Measurements from ENCODE around the gene ARPC5.

The ARPC5 gene

GRCh38 chr1:183674886-183675285, 39.3 kb upstream of the ARPC5 start:
- no peak for TF ChIP-seq CTCF (conservative IDR thresholded peaks at IDR 0.05)
- no peak for TF ChIP-seq ZFX (IDR thresholded peaks at IDR 0.05)
- H3K27ac ChIP-seq: no peak overlapping the region

- H3K27ac ChIP-seq: no peak overlapping the region
- no peak for TF ChIP-seq ZFX (IDR thresholded peaks at IDR 0.05)
- no peak for TF ChIP-seq CTCF (conservative IDR thresholded peaks at IDR 0.05)
These were observed 38.8 kb upstream of the ARPC5 start for GRCh38 chr1:183674339-183674738.

- no peak for TF ChIP-seq ZFX (IDR thresholded peaks at IDR 0.05)
- no peak for TF ChIP-seq CTCF (conservative IDR thresholded peaks at IDR 0.05)
- no peak overlapping the region for H3K27ac ChIP-seq
These were observed 38.2 kb upstream of the ARPC5 start for GRCh38 chr1:183673605-183674323.

- H3K27ac ChIP-seq: no peak overlapping the region
- TF ChIP-seq ZFX (IDR thresholded peaks at IDR 0.05) (no peak), CTCF (conservative IDR thresholded peaks at IDR 0.05) (peak; percentile 37)
These were observed 34.6 kb upstream of the ARPC5 start for GRCh38 chr1:183670169-183670568.

GRCh38 chr1:183656355-183656754, 20.8 kb upstream of the ARPC5 start:
- no peak overlapping the region for H3K27ac ChIP-seq
- TF ChIP-seq CTCF (conservative IDR thresholded peaks at IDR 0.05): no peak

- H3K27ac ChIP-seq: no peak overlapping the region
- TF ChIP-seq ZFX (IDR thresholded peaks at IDR 0.05) (no peak), CTCF (conservative IDR thresholded peaks at IDR 0.05) (peak; percentile 95)
These were observed 20.0 kb upstream of the ARPC5 start for GRCh38 chr1:183655562-183656075.

GRCh38 chr1:183654706-183655105, 19.1 kb upstream of the ARPC5 start:
- no peak for TF ChIP-seq ZFX (IDR thresholded peaks at IDR 0.05)
- no peak for TF ChIP-seq CTCF (conservative IDR thresholded peaks at IDR 0.05)
- no peak overlapping the region for H3K27ac ChIP-seq

Measured in C4-2B (cell line).